GM21528 (cell line): ENCODE measurements around the gene SRGAP3.

ENCODE experiments used
- ATAC-seq: cut with Tn5 transposase; IDR thresholded peaks from one replicate; pipeline ENCODE4 v1.9.1; 2021; ENCODE audit warnings: mild to moderate bottlenecking, moderate library complexity; ENCODE audit not compliant: unreplicated experiment, low FRiP score

SRGAP3 gene

DNA sequence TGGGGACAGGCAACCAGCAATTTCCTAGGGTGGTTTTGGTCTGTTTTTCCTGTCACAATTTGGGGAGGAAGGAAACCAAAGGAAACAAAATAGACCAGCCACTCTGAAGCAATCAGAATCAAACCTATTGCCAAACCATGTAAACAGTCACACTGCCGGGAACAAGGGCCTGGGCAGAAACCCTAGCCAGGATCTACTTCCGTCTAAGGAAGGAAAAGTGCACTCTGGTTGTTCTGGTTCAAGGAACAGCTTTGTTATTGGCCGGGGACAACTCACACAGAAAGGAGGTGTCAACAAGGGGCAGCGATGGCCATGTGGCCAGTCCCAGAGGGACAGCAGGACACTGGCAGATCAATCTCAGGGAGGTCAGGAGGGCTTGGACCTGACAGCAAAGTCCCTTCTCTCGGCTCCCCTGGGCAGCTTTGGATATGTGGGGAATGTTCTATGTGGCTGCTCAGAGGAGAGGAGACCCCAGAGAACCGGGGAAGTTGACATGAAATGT is 268.6 kb downstream of the SRGAP3 start:
- ATAC-seq: no peak

DNA sequence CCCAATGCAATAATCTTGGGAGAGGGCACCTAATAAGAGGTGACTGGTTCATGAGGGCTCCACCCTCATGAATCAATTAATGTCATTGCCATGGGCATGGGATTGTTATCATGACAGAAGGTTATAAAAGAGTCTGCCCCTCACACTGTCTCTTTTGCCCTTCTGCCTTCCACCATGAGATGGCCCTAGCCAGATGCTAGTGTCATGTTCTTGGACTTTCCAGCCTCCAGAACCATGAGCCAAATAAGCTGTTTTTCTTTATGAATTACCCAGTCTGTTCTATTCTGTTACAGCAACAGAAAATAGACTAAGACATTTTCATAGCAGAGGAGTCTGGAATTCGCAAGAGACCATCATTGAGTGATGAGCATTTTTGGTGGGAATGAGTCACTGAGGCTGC is 270.2 kb downstream of the SRGAP3 start:
- no peak for ATAC-seq

DNA sequence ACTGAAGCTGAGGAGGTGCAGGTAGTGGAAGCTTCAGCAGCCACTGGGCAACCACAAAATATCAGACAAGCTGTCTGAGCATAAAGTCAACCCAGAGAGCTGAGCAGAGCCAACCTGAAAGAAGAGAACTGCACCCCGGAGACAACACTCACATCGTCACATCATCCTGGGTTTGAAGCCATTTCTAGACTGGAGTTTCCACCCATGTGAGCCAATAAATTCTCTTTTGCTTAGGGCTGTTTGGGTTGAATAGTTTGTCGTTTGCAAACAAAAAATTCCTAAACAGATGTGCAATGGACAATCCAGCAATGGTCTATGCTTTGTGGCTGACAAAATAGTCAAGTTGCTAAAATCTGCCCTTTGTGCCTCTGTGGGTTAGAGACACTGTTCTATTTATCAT is 270.9 kb downstream of the SRGAP3 start:
- no peak for ATAC-seq

DNA sequence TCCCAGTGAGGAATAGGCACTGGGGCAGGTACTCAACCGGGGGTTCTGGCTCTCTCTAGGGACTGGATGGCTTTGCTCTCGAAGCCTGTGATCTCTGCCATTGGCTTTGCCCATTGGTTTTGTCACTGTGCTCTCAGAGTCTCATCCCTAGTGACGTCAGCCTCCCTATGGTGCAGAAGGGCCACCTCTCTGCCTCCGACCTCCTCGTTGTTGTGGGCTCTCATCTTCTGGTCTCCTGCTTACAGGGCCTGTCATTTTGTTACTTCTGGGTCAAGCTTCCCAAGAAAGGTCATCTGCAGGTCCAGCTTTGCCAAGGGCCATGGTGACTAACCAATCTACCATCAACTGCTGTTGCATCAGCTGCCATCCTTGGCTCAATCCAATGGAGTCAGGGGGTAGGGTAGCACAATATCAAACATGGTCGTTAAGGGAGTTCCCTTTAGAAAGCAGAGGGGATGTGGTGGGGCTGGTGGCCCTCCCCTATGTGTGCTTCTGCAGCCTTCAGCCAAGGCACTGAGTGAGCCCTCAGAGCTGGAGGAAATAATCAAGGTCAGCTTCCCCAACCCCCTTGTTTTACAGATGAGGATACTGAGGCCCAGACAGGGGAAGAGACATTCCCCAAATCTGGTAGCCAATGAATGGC is 272.8 kb downstream of the SRGAP3 start:
- no peak for ATAC-seq

DNA sequence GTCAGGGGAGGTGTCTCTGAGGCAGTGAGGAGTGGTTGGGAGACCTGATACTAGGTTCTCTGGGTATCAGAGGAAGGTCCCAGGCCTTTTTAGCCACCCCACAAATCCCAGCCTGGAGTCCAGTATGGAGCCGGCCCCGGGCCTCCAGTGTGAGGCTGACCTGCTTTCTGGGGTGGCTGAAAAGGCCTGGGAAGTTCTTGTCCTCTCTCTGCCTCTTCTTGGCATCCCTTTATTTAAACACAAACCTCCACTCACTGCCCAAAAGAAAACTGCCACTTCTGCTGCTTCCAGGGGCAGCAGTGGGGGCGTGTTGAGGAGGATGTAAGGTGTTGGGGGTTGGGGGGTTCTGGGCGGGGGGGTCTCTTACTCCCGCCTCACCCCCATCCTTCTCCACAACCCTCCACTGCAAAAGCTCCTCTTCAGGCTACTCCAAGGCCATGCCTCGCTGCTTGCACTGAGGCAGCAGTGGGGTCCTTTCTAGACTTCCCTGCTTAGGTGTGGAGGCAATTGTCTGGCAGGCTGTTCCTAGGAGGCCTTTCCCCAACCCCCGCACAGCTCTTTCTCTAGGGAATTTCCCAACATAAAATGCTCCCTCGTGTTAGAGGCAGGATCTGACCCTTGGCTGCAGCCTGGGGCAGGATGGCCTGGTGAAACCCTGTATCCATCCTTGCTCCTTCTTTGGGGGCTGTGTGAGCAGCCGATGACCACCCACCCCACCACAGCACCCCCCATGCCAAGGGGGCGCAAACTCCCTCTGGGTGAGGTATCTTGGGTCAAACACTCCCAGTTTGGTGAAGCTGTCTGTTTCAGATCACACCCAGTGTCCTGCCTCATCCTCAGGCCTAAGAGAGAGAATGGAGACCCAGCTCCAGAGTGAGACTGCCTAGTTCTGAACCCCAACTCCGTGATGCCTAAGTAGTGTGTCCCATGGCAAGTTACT is 274.1 kb downstream of the SRGAP3 start:
- no peak for ATAC-seq

DNA sequence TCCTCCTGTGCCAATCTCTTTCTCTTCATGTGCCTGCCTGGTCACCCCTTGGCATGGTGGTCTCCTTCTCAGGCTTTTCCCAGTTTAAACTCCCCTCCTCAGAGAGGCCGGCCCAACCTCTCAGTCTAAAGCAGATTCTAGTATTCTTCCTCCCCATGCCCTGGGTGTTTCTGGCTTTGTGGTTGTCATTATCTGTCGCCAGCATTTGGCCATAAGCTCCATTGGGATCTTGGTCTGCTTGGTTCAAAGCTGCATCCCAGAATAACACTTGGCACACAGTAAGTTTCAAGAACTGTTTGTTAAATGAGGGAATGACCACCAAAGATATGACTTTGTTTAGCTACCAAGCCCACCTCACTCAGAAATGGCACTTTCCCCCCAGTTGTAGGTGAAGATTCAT is 275.0 kb downstream of the SRGAP3 start:
- no peak for ATAC-seq

DNA sequence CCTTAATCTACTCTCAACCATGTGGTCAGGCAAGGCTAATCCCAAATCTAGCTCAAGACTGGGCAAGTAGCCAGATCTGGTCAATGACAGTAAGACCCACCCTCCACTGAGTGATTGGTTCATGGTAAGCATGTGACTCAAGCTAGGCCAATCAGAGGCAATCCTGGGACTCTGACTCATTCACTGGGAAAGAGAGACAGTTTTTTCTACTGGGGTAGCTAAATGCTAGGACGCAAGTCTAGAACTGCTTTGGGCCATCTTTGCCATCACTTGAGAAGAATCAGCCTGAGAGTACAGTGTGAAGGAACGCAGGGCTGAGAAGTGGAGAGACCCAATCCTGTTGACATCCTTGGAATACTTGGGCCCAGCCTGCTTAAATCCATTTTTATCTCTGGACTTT is 276.8 kb downstream of the SRGAP3 start:
- no peak for ATAC-seq

DNA sequence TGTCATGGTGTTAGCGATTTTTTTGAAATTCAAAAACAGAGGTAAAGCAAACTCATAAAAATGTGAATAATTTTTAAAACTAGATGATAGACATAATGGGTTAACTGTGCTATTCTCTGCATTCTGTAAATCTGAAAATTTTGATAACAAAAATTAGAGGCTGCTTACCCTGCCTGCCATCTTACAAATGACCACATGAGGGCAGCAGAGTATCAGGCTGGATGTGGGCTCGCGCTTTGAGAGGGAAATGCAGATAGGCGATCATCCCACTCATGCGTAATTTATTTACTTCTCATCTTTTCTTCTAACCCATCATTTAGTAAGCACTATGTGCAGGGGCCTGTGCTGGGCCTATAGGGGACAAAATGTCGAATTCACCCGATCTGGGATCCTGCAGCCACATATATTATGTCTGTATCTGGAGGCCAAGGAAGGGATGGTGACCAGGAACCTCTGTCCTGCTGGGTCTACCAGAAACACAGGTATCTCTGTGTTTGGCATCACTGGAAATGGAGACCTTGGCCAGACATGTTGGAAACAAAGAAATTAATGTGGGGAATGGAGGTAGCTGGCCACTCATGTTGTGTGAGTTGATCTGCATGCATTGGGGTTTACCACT is 278.4 kb downstream of the SRGAP3 start:
- no peak for ATAC-seq

DNA sequence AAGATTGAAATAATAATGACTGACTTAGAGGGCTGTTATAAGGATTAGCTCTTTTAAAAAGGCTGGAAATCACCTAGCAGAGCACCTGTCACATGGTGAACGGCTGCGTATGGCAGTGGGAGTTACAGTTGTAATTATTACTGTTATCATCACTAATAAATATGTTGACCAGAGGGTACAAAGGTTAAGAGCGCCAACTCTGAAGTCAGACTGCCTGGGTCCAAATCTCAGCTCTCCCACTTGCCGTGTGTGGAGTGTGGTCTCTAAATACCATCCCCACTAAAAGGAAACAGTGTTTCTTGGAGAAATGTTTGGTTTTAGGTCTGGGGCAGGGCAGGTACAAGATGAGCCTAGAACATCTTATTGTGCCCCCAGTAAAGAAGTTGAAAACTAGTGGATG is 280.2 kb downstream of the SRGAP3 start:
- ATAC-seq: no peak

DNA sequence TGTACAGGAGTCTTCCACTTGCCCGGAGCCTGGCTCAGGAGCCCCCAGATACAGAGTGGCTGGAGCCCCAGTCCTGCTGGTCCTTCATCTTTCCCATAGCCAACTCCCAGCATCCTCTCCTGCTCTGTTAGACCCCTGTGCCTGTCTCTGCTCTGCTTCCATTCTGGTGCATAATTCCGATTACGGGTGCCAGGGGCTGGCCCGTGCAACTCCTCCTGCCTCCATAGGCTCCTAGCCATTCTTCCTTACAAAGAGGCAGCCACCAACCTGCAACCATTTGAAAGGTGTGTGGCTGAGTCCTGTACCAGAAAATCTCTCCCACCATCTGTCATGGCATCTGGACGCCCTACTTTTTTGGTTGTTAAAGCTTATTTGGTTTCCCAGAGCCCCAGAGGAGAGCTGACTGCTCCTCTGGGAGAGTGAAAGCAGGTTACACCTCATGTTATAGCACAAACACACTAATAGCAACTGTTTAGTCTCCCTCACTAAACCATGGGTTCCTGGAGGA is 281.0 kb downstream of the SRGAP3 start:
- ATAC-seq: no peak

DNA sequence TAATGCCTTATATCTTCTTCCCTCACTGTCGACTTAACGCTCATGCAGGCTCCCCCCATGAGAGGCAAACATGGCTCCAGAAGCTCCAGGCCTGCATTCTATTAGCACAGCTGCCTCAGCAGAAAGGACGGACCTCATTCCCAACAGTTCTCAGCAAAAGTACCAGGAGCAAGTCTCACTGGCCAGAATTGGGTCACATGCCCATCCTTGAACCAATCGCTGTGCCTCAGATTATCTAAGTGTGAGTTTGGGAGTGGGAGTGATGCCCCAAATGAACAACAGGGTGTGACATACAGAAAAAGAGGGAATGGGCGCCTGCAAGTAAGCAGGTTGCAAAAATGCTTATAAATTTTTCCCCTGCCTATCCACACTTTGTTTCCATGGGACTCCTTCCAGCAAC is 281.9 kb downstream of the SRGAP3 start:
- ATAC-seq: no peak

DNA sequence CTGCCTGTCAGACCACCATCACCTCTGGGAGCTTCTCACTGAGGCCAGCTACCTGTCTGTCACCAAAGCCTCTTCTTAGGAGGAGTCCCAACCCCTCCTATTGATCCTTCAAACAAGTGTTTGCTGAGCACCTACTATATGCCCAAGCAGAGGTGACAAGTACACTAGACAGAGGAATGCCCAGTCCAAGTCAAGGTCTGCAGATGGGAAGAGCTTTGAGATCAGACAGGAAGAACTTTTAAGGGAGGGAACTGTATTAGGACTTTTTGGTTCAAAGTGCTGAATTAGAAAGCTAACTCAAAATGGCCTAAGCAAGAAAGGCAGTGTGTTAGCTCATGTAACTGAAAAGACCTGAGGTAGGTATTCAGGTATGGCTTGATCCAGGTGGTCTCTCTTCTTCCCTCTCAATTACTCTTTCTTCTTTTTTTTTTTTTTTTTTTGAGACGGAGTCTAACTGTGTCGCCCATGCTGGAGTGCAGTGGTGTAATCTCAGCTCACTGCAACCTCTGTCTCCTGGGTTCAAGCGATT is 282.6 kb downstream of the SRGAP3 start:
- ATAC-seq: no peak

DNA sequence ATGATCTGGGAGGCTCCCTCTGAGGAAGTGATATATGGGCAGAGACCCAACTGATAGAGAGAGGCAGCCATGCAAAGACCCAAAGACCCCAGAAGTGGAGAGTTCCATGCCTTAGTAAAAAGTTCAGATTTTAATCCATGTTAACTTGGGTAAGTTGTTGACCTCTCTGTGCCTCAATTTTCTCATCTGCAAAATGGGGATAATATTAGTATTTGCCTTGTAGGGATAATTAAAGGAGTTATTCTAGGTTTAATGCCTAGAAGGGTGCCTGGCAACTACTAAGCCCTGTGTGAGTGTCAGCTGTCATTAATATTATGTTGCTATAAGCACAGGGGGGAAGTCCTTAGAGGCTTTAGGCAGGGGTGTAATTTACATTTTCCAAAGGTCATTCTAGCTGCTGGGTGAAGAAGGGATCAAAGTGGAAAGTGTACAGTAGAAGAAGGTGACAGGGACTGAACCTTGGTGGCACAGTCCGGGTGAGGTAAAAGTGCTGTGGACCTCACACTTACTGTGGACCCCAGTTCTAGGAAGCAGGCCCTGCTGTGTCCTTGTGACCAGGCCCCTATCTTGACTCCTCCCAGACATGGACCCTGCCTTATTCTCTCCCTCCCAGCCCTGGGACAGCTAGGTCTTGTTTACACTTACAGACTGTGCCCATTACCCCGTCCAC is 283.2 kb downstream of the SRGAP3 start:
- ATAC-seq: no peak

DNA sequence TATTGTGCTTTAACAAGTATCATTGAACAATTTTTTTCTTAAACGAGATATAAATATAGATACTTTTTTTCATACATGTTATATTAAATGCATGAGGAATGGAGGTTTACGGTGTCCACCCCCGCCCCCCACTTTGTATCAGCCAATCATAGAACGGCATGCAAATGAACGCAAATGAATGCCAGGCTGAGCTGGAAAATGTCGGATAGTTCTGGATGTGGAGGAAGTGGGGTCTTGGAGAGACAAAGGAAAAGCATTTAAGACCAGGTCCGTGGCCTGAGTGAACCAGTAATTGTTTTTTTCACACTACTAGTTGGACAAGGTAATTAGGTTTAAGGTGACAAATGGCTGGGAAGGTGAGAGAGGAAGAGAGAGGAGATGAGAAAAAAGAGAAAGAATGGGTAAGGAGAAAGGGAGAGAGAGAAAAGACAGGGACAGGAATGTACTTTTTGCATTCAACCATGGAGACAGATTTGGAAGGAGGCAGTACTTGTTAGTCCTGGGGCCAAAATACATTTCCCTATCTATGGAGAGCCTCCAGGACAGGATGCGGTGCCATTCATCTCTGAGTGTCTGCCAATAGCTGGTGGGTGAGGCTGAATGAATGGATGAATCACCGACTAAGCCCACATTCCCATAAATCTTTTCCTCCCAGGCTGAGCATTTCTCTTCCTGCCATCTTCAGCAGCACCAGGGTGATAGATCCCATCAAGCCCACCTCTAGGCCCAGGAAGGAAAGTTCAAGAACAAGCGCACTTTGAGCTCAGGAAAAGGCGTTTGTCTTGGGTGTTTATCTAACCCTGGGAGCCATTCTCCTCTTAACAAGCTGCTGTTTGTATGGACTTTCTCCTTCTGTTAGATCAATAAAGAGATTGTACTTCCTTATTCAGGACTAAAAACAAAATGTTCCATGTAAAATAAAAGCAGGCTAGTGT is 284.7 kb downstream of the SRGAP3 start:
- ATAC-seq: no peak

DNA sequence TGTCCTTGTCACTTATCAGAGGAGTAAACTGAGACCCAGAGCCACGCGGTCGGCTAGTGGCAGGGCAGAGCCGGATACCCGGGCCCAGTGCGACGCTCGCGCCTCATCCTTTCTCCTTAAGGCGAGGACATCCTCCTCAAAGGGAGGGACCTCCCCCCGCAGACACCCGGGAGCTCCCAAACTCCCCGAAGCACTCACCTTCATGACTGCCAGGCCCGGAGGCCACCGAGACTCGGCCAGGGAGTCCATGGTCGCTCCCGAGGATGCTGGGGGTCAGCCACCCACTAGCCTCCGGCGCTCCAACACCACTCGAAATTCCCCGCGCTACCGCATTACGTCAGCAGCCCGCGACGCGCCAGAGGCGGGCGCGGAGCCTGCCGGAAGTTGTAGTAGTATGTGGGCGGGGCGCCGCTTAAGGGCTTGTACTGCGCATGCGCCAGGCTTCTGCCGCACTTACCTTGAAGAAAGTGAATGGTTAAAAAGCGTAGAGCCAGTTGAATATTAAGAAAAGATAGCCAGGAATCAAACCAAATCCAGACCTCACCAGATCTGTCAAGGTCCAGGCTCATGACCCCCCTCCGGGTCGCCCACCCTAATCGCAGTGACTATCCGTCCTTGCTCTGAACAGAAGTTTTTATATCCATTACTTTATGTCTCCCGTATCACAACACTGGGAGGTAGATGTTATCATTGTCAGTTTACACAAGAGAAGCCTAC is 286.2 kb downstream of the SRGAP3 start, which contains the start of gene RAD18:
Gene RAD18, minus strand, starts transcription at position 336 of the 717 bp plus-strand sequence. Its CDS starts 87 bp downstream, at position 249.
- ATAC-seq: peak; percentile 91

DNA sequence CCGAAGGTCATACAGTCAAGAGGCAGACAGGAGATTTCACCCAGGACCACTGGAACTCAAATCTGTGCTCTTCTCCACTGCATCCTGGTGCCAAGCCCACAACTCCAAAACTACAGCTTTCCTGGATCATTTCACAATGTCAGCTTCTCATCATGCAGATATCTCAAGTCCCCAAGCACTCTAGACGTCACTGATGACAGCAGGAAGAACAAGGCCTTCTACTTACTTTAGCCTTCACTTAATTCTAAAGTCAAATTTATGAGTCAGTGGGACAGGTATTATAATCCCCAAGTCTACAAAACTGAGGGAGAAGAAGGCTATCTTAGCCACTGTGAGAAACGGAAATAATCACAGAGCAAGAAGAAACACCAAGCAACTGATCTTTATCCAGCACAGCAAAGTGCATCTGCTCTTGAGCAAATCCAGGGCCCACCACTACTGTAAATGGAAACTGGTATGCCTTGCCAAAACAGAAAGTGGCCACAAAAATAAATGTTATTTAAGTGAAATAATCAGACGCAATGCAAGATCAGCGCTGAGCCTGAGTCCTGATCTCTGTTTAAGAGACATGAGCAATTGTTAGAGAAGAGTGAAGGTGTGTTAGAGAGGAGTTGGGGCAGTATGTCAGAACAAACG is 287.1 kb downstream of the SRGAP3 start:
- no peak for ATAC-seq

DNA sequence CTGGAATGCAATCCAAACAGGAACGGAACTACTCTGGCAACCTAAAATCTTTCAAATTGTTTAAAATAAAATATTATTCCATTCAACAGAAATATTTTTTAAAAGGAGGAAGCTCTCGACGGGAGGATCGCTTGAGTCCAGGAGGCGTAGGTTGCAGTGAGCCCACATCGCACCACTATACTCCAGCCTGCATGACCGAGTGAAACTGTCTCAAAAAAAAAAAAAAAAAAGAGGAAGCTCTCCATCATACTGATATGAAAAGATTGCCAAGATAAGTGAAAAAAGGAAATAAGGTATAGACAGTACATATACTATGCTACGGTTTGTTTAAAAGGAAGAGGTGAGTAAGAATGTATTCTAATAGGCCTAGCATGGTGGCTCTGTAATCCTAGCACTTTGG is 289.8 kb downstream of the SRGAP3 start:
- no peak for ATAC-seq
